Hepatocyte (in vitro differentiated cells): ENCODE data around the gene C1orf74.

Experiments used
- CTCF ChIP-seq: fragments of 200-600 bp; sonication (generic); IDR thresholded peaks from 2 replicates; pipeline ENCODE4 v1.5.1; 2016; ENCODE audit warnings: antibody characterized with exemption, mild to moderate bottlenecking; ENCODE audit not compliant: poor library complexity
- EZH2 ChIP-seq: fragments of 200-600 bp; sonication (generic); IDR thresholded peaks from 2 replicates; pipeline ENCODE4 v1.6.1; 2016; ENCODE audit warnings: antibody characterized with exemption, mild to moderate bottlenecking, borderline replicate concordance
- EZH2phosphoT487 ChIP-seq: fragments of 200-600 bp; sonication (generic); IDR thresholded peaks from one replicate; pipeline ENCODE4 v1.6.1; 2018; ENCODE audit warnings: antibody characterized with exemption, mild to moderate bottlenecking, low read depth, moderate library complexity; ENCODE audit not compliant: unreplicated experiment, severe bottlenecking

- TF ChIP-seq CTCF (no peak), EZH2 (no peak), EZH2phosphoT487 (no peak)
Observed at GRCh38 chr1:209741193-209741592, 43.2 kb downstream of the C1orf74 start.
